ENCODE results near the gene ANK3.

DNA sequence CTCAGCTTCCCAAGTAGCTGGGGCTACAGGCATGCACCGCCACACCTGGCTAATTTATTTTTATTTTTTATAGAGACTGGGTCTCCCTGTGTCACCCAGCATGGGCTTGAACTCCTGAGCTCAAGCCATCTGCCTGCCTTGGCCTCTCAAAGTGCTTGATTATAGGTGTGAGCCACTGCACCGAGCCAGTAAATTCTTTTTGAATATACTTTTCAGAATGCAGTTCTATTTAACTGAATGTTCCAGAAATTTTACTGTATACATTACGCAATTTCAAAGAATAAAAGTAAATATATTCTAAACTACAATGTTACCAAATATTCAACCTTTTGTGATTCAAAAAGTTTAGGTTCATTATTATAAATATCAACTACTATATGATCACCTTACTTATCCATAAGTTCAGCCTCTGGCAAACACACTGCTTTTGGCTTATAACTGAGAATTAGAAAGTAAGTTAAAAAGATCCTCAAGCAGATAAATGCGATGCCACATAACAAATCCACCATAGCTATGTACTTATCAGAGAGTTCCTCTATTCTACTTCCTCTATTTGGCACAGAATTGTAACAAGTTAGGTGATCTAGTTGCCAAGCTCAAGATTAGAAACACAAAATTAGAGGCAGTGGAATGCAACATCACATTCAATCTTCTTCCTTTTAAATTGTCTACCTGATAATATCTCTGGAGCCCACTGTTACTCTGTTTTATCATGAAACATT is 118.2 kb downstream of the ANK3 start:
- TF ChIP-seq POLR2A (IDR thresholded peaks at IDR 0.05), result no peak
- TF ChIP-seq, protein P1, sequence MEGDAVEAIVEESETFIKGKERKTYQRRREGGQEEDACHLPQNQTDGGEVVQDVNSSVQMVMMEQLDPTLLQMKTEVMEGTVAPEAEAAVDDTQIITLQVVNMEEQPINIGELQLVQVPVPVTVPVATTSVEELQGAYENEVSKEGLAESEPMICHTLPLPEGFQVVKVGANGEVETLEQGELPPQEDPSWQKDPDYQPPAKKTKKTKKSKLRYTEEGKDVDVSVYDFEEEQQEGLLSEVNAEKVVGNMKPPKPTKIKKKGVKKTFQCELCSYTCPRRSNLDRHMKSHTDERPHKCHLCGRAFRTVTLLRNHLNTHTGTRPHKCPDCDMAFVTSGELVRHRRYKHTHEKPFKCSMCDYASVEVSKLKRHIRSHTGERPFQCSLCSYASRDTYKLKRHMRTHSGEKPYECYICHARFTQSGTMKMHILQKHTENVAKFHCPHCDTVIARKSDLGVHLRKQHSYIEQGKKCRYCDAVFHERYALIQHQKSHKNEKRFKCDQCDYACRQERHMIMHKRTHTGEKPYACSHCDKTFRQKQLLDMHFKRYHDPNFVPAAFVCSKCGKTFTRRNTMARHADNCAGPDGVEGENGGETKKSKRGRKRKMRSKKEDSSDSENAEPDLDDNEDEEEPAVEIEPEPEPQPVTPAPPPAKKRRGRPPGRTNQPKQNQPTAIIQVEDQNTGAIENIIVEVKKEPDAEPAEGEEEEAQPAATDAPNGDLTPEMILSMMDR (IDR thresholded peaks at IDR 0.05), result no peak
